HepG2 (cell line): ENCODE data around the gene BMF. TPM values are rescaled to one million over a fixed set of nuclear protein-coding genes. Genes with fewer than 3 reads are reported as not detected.

ENCODE experiments used
- BHLHE40 ChIP-seq: IDR thresholded peaks from 2 replicates; pipeline ENCODE4 v1.6.1; 2011; ENCODE audit warnings: low read length, improper control_type of control experiment
- FOXA3 ChIP-seq: IDR thresholded peaks from 2 replicates; pipeline ENCODE4 v1.6.1; 2016; ENCODE audit warnings: missing genetic modification reagents, missing compliant biosample characterization
- GATA4 ChIP-seq: sonication (generic); IDR thresholded peaks from 2 replicates; pipeline ENCODE4 v1.6.1; 2016; ENCODE audit warnings: antibody characterized with exemption, low read depth, borderline replicate concordance
- HOXA3 ChIP-seq: sonication (generic); formaldehyde crosslinking; IDR thresholded peaks from 2 replicates; pipeline ENCODE4 v1.5.0; 2020; ENCODE audit warnings: missing genetic modification reagents
- KAT8 ChIP-seq: IDR thresholded peaks from 2 replicates; pipeline ENCODE4 v1.6.1; 2016; ENCODE audit warnings: missing genetic modification reagents, missing compliant biosample characterization
- KDM1A ChIP-seq: IDR thresholded peaks from 2 replicates; pipeline ENCODE4 v1.6.1; 2016; ENCODE audit warnings: missing compliant biosample characterization
- LCORL ChIP-seq, 2 experiments: fragments of 450-650 bp in 1 of 2; sonication (generic) in 1 of 2; formaldehyde crosslinking in 1 of 2; IDR thresholded peaks; 2 replicates each; pipeline versions ENCODE4 v1.5.0 to v1.6.1; 2017 to 2020; ENCODE audit warnings: antibody characterized with exemption in 1 of 2, missing genetic modification reagents in 1 of 2
- MAZ ChIP-seq, 2 experiments: sonication (generic) in 1 of 2; formaldehyde crosslinking in 1 of 2; IDR thresholded peaks; 2 replicates each; pipeline versions ENCODE4 v1.5.0 to v1.6.1; 2012 to 2020; ENCODE audit warnings: low read depth in 2 of 2, mild to moderate bottlenecking in 2 of 2, borderline replicate concordance in 1 of 2, improper control_type of control experiment in 1 of 2, low read length in 1 of 2, missing genetic modification reagents in 1 of 2, moderate library complexity in 1 of 2
- MIER3 ChIP-seq: IDR thresholded peaks from 2 replicates; pipeline ENCODE4 v1.6.1; 2016; ENCODE audit warnings: missing compliant biosample characterization, borderline replicate concordance
- NFE2 ChIP-seq: sonication (generic); formaldehyde crosslinking; IDR thresholded peaks from 2 replicates; pipeline ENCODE4 v1.4.0; 2020; ENCODE audit warnings: missing genetic modification reagents
- POLR2AphosphoS2 ChIP-seq: IDR thresholded peaks from 2 replicates; pipeline ENCODE4 v1.6.1; 2011; ENCODE audit warnings: low read depth, low read length, improper control_type of control experiment
- RELA ChIP-seq: sonication (generic); formaldehyde crosslinking; IDR thresholded peaks from 2 replicates; pipeline ENCODE4 v1.4.0; 2020; ENCODE audit warnings: missing genetic modification reagents
- TCF7L2 ChIP-seq: IDR thresholded peaks from 2 replicates; pipeline ENCODE4 v1.6.1; 2011; ENCODE audit warnings: mild to moderate bottlenecking, low read depth, low read length, moderate library complexity
- ZBTB38 ChIP-seq: sonication (generic); formaldehyde crosslinking; IDR thresholded peaks from 2 replicates; pipeline ENCODE4 v1.5.1; 2020; ENCODE audit warnings: mild to moderate bottlenecking, missing genetic modification reagents
- ZMYM3 ChIP-seq: sonication (generic); formaldehyde crosslinking; IDR thresholded peaks from 2 replicates; pipeline ENCODE4 v1.5.1; 2020; ENCODE audit warnings: mild to moderate bottlenecking, missing genetic modification reagents
- ZNF331 ChIP-seq: sonication (generic); formaldehyde crosslinking; IDR thresholded peaks from 2 replicates; pipeline ENCODE4 v1.4.0; 2020; ENCODE audit warnings: missing genetic modification reagents
- ZNF34 ChIP-seq: sonication (generic); formaldehyde crosslinking; IDR thresholded peaks from 2 replicates; pipeline ENCODE4 v1.4.0; 2020; ENCODE audit warnings: mild to moderate bottlenecking, missing genetic modification reagents, borderline replicate concordance
- ZNF737 ChIP-seq: sonication (generic); formaldehyde crosslinking; IDR thresholded peaks from 2 replicates; pipeline ENCODE4 v1.5.0; 2020; ENCODE audit warnings: missing genetic modification reagents, mild to moderate bottlenecking, borderline replicate concordance
- polyA plus RNA-seq, 8 experiments: library from polyadenylated mRNA; depleted of rRNA in 3 of 8; stranded (reverse) in 7 of 8; unstranded in 1 of 8; fragments of >200 nt; fragmentation: Illumina TruSeq in 4 of 8; extraction: Trizol in 4 of 8; gene quantifications; 2 replicates each; pipeline versions ENCODE4 v1.2.1 to v1.2.3, GENCODE V29; 2011 to 2016; ENCODE audit warnings: low read depth in 4 of 8, missing spikeins in 1 of 8, mixed read lengths in 1 of 8; ENCODE audit not compliant: insufficient read depth in 1 of 8
- total RNA-seq, 5 experiments: library from RNA; depleted of rRNA; stranded (reverse); fragments of >200 nt; fragmentation: Illumina TruSeq; extraction: Trizol; gene quantifications; 2 replicates each; pipeline ENCODE4 v1.2.3, GENCODE V29; 2016; ENCODE audit warnings: low read depth in 1 of 5
- TF ChIP-seq, protein P1 (sequence below): sonication (generic); formaldehyde crosslinking; IDR thresholded peaks from 2 replicates; pipeline ENCODE4 v1.4.0; 2020; ENCODE audit warnings: low read depth, missing genetic modification reagents
- TF ChIP-seq, protein P2 (sequence below): sonication (generic); formaldehyde crosslinking; IDR thresholded peaks from 2 replicates; pipeline ENCODE4 v1.4.0; 2020; ENCODE audit warnings: missing genetic modification reagents
- TF ChIP-seq, protein P3 (sequence below): IDR thresholded peaks from 2 replicates; pipeline ENCODE4 v1.6.1; 2016

Gene BMF
- total and polyA plus RNA-seq, 2 of the 13 experiments (the other 11 are each of a cell fraction or from before 2014, with no cell fraction given), result 8.7 to 15.9 TPM

DNA sequence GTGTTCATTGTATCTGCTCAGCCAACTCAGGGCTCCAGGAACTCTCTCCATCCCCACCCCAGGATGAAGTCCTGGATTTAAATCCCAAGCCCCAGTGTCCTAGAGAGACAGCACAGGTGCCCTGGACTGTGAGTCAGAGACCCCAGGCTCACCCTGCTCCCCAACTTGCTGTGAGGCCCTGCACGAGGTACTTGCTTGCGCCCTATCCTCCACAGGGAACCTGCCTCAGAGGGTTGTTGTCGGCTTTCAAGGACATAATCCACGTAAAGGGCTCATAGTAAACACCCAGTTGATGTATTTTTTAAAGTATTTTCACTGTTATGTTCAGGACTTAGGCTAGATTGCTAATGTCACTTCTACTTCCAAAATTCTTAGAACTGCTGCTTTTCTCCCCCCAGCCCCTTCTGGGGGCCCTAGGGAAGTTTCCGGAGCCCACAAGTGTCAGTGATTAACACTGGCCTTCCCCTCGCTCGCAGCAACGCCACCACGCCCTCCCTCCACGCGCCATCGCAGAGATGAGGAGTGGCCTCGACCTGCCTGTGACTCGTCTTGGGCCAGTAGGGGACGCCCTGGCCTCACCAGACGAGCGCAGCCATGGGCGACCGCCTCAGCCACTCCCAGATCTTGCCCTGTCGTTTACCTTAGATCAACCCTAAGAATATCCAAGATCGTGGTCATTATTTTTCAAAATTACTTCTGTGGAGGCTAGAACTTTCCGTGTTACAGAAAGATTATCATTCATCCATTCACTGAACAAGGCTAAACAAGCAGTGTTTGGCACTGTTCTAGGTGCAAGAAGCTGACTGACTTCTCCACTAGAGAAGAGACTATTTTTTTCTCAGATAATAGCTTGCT lies 63.7 kb downstream of the BMF start (continued):
- TF ChIP-seq ZNF331 (CRISPR knock-in tag) (peak; percentile 46; the same call in 1 of the 2 replicates), TCF7L2 (no peak), HOXA3 (peak; percentile 77), KAT8 (CRISPR knock-in tag) (peak; percentile 30; the same call in 1 of the 2 replicates), LCORL (IDR thresholded peaks at IDR 0.05) (no peak), LCORL (CRISPR knock-in tag; IDR thresholded peaks at IDR 0.05) (peak; percentile 56; the same call in 1 of the 2 replicates), KDM1A (CRISPR knock-in tag) (0 out of 2 replicates have a peak, but pooled peaks have one; percentile 27), RELA (CRISPR knock-in tag) (peak; percentile 61; the same call in 1 of the 2 replicates), ZBTB38 (CRISPR knock-in tag) (0 out of 2 replicates have a peak, but pooled peaks have one; percentile 26), FOXA3 (CRISPR knock-in tag) (peak; percentile 47; the same call in 1 of the 2 replicates), POLR2AphosphoS2 (no peak), GATA4 (no peak), BHLHE40 (peak; percentile 51; the same call in 1 of the 2 replicates), ZNF34 (no peak), MIER3 (CRISPR knock-in tag) (no peak), NFE2 (CRISPR knock-in tag) (no peak), MAZ (IDR thresholded peaks at IDR 0.05; ENCODE audit: borderline replicate concordance, low read depth, low read length) (0 out of 2 replicates have a peak, but pooled peaks have one; percentile 61), MAZ (CRISPR knock-in tag; IDR thresholded peaks at IDR 0.05; ENCODE audit: low read depth) (peak; percentile 34; the same call in 1 of the 2 replicates), ZMYM3 (CRISPR knock-in tag) (no peak; the same call in 1 of the 2 replicates), ZNF737 (CRISPR knock-in tag) (no peak)
- TF ChIP-seq, protein P1, sequence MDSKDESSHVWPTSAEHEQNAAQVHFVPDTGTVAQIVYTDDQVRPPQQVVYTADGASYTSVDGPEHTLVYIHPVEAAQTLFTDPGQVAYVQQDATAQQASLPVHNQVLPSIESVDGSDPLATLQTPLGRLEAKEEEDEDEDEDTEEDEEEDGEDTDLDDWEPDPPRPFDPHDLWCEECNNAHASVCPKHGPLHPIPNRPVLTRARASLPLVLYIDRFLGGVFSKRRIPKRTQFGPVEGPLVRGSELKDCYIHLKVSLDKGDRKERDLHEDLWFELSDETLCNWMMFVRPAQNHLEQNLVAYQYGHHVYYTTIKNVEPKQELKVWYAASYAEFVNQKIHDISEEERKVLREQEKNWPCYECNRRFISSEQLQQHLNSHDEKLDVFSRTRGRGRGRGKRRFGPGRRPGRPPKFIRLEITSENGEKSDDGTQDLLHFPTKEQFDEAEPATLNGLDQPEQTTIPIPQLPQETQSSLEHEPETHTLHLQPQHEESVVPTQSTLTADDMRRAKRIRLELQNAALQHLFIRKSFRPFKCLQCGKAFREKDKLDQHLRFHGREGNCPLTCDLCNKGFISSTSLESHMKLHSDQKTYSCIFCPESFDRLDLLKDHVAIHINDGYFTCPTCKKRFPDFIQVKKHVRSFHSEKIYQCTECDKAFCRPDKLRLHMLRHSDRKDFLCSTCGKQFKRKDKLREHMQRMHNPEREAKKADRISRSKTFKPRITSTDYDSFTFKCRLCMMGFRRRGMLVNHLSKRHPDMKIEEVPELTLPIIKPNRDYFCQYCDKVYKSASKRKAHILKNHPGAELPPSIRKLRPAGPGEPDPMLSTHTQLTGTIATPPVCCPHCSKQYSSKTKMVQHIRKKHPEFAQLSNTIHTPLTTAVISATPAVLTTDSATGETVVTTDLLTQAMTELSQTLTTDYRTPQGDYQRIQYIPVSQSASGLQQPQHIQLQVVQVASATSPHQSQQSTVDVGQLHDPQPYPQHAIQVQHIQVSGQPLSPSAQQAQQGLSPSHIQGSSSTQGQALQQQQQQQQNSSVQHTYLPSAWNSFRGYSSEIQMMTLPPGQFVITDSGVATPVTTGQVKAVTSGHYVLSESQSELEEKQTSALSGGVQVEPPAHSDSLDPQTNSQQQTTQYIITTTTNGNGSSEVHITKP (CRISPR knock-in tag), result no peak; the same call in 1 of the 2 replicates
- TF ChIP-seq, protein P2, sequence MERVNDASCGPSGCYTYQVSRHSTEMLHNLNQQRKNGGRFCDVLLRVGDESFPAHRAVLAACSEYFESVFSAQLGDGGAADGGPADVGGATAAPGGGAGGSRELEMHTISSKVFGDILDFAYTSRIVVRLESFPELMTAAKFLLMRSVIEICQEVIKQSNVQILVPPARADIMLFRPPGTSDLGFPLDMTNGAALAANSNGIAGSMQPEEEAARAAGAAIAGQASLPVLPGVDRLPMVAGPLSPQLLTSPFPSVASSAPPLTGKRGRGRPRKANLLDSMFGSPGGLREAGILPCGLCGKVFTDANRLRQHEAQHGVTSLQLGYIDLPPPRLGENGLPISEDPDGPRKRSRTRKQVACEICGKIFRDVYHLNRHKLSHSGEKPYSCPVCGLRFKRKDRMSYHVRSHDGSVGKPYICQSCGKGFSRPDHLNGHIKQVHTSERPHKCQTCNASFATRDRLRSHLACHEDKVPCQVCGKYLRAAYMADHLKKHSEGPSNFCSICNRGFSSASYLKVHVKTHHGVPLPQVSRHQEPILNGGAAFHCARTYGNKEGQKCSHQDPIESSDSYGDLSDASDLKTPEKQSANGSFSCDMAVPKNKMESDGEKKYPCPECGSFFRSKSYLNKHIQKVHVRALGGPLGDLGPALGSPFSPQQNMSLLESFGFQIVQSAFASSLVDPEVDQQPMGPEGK (CRISPR knock-in tag), result peak; percentile 24; the same call in 1 of the 2 replicates
- TF ChIP-seq, protein P3, sequence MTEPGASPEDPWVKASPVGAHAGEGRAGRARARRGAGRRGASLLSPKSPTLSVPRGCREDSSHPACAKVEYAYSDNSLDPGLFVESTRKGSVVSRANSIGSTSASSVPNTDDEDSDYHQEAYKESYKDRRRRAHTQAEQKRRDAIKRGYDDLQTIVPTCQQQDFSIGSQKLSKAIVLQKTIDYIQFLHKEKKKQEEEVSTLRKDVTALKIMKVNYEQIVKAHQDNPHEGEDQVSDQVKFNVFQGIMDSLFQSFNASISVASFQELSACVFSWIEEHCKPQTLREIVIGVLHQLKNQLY (CRISPR knock-in tag), result no peak
